Psoas muscle (tissue), 8 donors: ENCODE data around the gene GPATCH2. TPM values are rescaled to one million over a fixed set of nuclear protein-coding genes. Genes with fewer than 3 reads are reported as not detected.

Experiments used
- ATAC-seq, 4 donors: fragments of 200-7000 bp; cut with Tn5 transposase; one replicate each; pipeline ENCODE4 v1.9.1; 2020; ENCODE audit warnings: moderate library complexity in 3 of 4, mild to moderate bottlenecking in 2 of 4
- DNase-seq, 2 donors: peaks; one replicate each; pipeline ENCODE4 v3.0.0-alpha.2; 2020
- H3K27ac ChIP-seq: fragments of 200-600 bp; one replicate; pipeline ENCODE4 v1.8.0; 2022
- H3K27me3 ChIP-seq, 3 donors: fragments of 200-600 bp in 1 of 3; one replicate each; pipeline versions ENCODE4 v1.6.1 to v1.8.0; 2013 to 2022; ENCODE audit warnings: low read length in 2 of 3, mild to moderate bottlenecking in 2 of 3, moderate library complexity in 1 of 3; ENCODE audit not compliant: insufficient read depth in 3 of 3
- H3K36me3 ChIP-seq, 2 donors: fragments of 200-600 bp in 1 of 2; one replicate each; pipeline versions ENCODE4 v1.6.1 to v1.8.0; 2013 to 2022; ENCODE audit warnings: low read depth in 1 of 2, mild to moderate bottlenecking in 1 of 2, moderate library complexity in 1 of 2; ENCODE audit not compliant: insufficient read depth in 1 of 2
- H3K4me1 ChIP-seq: fragments of 200-600 bp; one replicate; pipeline ENCODE4 v1.8.0; 2022
- H3K4me3 ChIP-seq: fragments of 200-600 bp; one replicate; pipeline ENCODE4 v1.8.0; 2022; ENCODE audit warnings: mild to moderate bottlenecking
- H3K9me3 ChIP-seq: fragments of 200-600 bp; one replicate; pipeline ENCODE4 v1.8.0; 2022
- CTCF ChIP-seq: fragments of 200-600 bp; IDR thresholded peaks from one replicate; pipeline ENCODE4 v1.8.0; 2022; ENCODE audit warnings: antibody characterized with exemption
- WGBS, 3 donors: extraction: QIAGEN DNeasy Blood & Tissue Kit; methylation state at CpG; one replicate each; pipeline versions ENCODE4 v1.1.6 to v1.1.7; 2013; 5-methylcytosine and 5-hydroxymethylcytosine counted together
- intact Hi-C, 2 donors: fragments of 100-400 bp; cut with DNase I; formaldehyde crosslinking; loops; one replicate each; pipeline versions ENCODE4 v1.11.0 to v1.14.2; 2022
- polyA plus RNA-seq, 3 donors: library from polyadenylated mRNA; stranded (reverse); fragments of 200-250 nt; gene quantifications; one replicate each; pipeline ENCODE4 v1.2.3, GENCODE V29; 2013
- total RNA-seq, 4 donors: library from RNA; stranded (reverse); fragmentation: NEBNext Ultra II Directional in 2 of 4; extraction: Animal tissue kit (Norgen Biotek cat#: 25700) in 2 of 4; gene quantifications; one replicate each; pipeline versions ENCODE4 v1.2.1 to v1.2.4, GENCODE V29; 2021 to 2023
- donor health status: healthy with polysubstance abuse.
- donor health status: DM: no; HTN: no; CAD: no; lungs with moderate emphysema.
- donor health status: Bipolar disorder and iron deficiency.
- donor health status: healthy.
- donor health status: DM: yes; HTN: yes; CAD: no.
- donor health status: DM: no; HTN: no; CAD: no.
- donor health status: DM: no; HTN: no; CAD: no.
- donor health status: DM: yes; HTN: yes; CAD: no.

Gene GPATCH2
- total and polyA plus RNA-seq, 7 donors: 2.4 to 6.1 (median 3.7) TPM

- no peak for TF ChIP-seq CTCF
- H3K27me3 ChIP-seq: no peaks in the 10 kb centered on the region
- no peaks in the 10 kb centered on the region for H3K4me1 ChIP-seq
- peaks cover 9% of the 10 kb centered on the region for H3K9me3 ChIP-seq
- H3K36me3 ChIP-seq: no peaks in the 10 kb centered on the region
- 88 to 93% (median 89%) methylated on average over 3 of the region's 3 CpGs for WGBS, 3 donors
- DNase-seq: no peak
- H3K4me3 ChIP-seq: no peak overlapping the region
- intact Hi-C loops: no loop called here
- H3K27ac ChIP-seq: no peak overlapping the region
- no peak for ATAC-seq
Measured at GRCh38 chr1:217437376-217437775, 193.5 kb downstream of the GPATCH2 start.

GRCh38 chr1:217435204-217435603, 195.7 kb downstream of the GPATCH2 start:
- TF ChIP-seq CTCF: no peak
- DNase-seq (no peak), ATAC-seq (no peak)
- no peaks in the 10 kb centered on the region for H3K27me3 ChIP-seq
- no peak overlapping the region for H3K4me3 ChIP-seq
- peaks cover 9% of the 10 kb centered on the region for H3K9me3 ChIP-seq
- H3K4me1 ChIP-seq: no peaks in the 10 kb centered on the region
- H3K27ac ChIP-seq: no peak overlapping the region
- H3K36me3 ChIP-seq: no peaks in the 10 kb centered on the region
- WGBS, 3 donors: 55 to 71% (median 56%) methylated on average over 4 of the region's 4 CpGs
- intact Hi-C loops: no loop called here

DNA sequence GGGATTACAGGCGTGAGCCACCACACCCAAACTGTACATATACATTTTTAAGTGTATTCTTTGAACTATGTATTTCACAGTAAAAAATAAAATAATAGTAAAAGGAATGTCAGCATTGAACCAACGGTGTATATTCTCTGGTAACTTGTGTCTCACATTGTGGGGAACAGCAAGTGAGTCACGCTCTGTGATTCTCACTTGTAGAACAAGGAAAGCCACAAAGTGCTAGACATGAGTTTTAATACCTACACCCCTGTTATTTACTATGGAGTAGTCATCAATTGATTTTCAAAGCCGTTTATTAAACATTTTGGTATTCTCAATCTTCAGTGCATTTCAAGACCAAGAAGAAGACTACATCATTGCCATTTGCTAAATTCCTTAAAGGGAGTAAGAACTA, 197.2 kb downstream of the GPATCH2 start:
- DNase-seq (no peak), ATAC-seq (no peak)
- Histone ChIP-seq H3K4me3 (no peak overlapping the region), H3K27me3 (no peaks in the 10 kb centered on the region), H3K9me3 (no peaks in the 10 kb centered on the region), H3K27ac (no peak overlapping the region), H3K36me3 (no peaks in the 10 kb centered on the region), H3K4me1 (no peaks in the 10 kb centered on the region)
- intact Hi-C loops: no loop called here
- no peak for TF ChIP-seq CTCF
- WGBS, 3 donors: 96 to 97% (median 96%) methylated on average over 4 of the region's 4 CpGs

DNA sequence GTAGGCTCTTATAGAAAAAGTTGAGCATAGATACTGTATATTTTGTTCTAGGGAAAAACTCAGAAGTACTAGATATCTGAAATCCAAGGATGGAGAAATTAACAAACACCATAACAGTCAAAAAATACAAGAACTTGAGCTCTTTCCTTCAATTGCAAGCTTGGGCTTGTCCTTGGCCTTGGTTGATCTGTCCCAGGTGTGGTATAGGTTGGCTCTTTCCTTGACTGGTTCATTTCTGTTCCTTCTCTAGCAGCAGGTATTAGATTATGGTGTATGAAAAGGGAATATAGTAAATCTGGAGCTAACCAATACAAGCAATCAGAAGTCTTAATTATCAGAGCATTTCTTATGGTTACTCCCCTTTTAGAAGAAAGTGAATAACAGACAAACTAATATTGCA, 198.6 kb downstream of the GPATCH2 start:
- H3K36me3 ChIP-seq: no peaks in the 10 kb centered on the region
- DNase-seq (no peak), ATAC-seq (no peak)
- TF ChIP-seq CTCF: no peak
- intact Hi-C loops: no loop called here
- no peak overlapping the region for H3K4me3 ChIP-seq
- H3K27ac ChIP-seq: no peak overlapping the region
- H3K27me3 ChIP-seq: no peaks in the 10 kb centered on the region
- H3K4me1 ChIP-seq: no peaks in the 10 kb centered on the region
- no peaks in the 10 kb centered on the region for H3K9me3 ChIP-seq

GRCh38 chr1:217431395-217431794, 199.5 kb downstream of the GPATCH2 start:
- DNase-seq (no peak), ATAC-seq (no peak)
- no peaks in the 10 kb centered on the region for H3K36me3 ChIP-seq
- TF ChIP-seq CTCF: no peak
- H3K4me1 ChIP-seq: no peaks in the 10 kb centered on the region
- H3K4me3 ChIP-seq: no peak overlapping the region
- intact Hi-C loops: no loop called here
- H3K27me3 ChIP-seq: no peaks in the 10 kb centered on the region
- H3K9me3 ChIP-seq: no peaks in the 10 kb centered on the region
- 71 to 93% (median 79%) methylated on average over 2 of the region's 2 CpGs for WGBS, 3 donors
- no peak overlapping the region for H3K27ac ChIP-seq
